Measurements from ENCODE around the gene OR56A4.

The OR56A4 gene

GRCh38 chr11:6030708-6031405 lies 24.1 kb upstream of the OR56A4 start, which contains the start of gene OR56A1:
Gene OR56A1, minus strand, starts transcription at chr11:6030758. Its CDS starts 3,066 bp downstream, at chr11:6027692.
- TF ChIP-seq SIN3A (IDR thresholded peaks at IDR 0.05; ENCODE audit: borderline replicate concordance, insufficient read depth, low read length) (no peak), FOXP2 (optimal IDR thresholded peaks at IDR 0.05; ENCODE audit: borderline replicate concordance, extremely low read depth, extremely low read length, insufficient read depth) (no peak), TAF1 (IDR thresholded peaks at IDR 0.05; ENCODE audit: borderline replicate concordance, insufficient read depth, low read length) (no peak), POLR2AphosphoS5 (IDR thresholded peaks at IDR 0.05; ENCODE audit: low read depth, low read length) (no peak)
- TF ChIP-seq, protein P1, sequence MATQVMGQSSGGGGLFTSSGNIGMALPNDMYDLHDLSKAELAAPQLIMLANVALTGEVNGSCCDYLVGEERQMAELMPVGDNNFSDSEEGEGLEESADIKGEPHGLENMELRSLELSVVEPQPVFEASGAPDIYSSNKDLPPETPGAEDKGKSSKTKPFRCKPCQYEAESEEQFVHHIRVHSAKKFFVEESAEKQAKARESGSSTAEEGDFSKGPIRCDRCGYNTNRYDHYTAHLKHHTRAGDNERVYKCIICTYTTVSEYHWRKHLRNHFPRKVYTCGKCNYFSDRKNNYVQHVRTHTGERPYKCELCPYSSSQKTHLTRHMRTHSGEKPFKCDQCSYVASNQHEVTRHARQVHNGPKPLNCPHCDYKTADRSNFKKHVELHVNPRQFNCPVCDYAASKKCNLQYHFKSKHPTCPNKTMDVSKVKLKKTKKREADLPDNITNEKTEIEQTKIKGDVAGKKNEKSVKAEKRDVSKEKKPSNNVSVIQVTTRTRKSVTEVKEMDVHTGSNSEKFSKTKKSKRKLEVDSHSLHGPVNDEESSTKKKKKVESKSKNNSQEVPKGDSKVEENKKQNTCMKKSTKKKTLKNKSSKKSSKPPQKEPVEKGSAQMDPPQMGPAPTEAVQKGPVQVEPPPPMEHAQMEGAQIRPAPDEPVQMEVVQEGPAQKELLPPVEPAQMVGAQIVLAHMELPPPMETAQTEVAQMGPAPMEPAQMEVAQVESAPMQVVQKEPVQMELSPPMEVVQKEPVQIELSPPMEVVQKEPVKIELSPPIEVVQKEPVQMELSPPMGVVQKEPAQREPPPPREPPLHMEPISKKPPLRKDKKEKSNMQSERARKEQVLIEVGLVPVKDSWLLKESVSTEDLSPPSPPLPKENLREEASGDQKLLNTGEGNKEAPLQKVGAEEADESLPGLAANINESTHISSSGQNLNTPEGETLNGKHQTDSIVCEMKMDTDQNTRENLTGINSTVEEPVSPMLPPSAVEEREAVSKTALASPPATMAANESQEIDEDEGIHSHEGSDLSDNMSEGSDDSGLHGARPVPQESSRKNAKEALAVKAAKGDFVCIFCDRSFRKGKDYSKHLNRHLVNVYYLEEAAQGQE (IDR thresholded peaks at IDR 0.05; ENCODE audit: insufficient read depth in 1 of 2, low read depth in 2 of 2, low read length in 2 of 2) = no peak

DNA sequence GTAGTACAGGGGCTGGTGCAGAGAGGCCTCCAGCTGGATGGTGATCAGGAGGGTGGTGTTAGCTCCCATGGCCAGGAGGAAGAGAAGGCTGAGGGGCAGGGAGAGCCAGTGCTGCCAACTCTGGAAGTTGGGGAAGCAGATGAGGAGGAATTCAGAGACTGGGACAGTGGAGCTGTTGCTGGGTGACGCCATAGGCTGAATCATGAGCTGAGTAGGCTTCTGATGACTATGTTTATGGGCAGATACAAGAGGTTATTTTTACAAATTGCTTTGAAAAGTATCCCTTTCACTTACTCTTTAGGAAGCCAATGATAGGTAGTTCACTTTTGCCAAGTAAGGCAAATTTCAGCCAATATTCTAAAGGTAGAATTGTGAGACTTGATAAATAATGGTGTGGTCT lies 20.8 kb upstream of the OR56A4 start:
- TF ChIP-seq, protein P1 (IDR thresholded peaks at IDR 0.05; ENCODE audit: insufficient read depth in 1 of 2, low read depth in 2 of 2, low read length in 2 of 2) = no peak

DNA sequence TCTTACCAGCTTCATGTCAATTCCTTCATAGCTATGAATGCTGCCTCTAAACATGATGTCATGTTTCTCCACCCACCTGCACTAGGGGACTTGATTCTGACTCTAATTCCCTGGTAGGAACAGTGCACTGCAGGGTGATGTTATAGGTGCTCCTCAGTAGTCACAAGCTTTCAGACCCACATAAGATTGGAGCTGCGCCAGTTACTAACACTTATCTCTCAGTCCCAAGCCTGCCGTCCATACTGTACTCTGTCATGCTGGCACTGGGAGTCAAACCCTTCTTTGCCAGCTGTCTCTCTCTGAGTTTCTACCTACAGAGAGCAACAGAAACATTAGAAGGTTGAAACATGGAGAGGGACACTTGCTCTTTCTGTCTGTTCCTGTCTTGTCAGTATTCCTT lies 18.3 kb upstream of the OR56A4 start:
- no peak for TF ChIP-seq SIN3A (IDR thresholded peaks at IDR 0.05; ENCODE audit: borderline replicate concordance, insufficient read depth, low read length)
- no peak for TF ChIP-seq POLR2AphosphoS5 (IDR thresholded peaks at IDR 0.05; ENCODE audit: low read depth, low read length)
- no peak for TF ChIP-seq TAF1 (IDR thresholded peaks at IDR 0.05; ENCODE audit: borderline replicate concordance, insufficient read depth, low read length)
- TF ChIP-seq, protein P1 (IDR thresholded peaks at IDR 0.05; ENCODE audit: insufficient read depth in 1 of 2, low read depth in 2 of 2, low read length in 2 of 2) = no peak
- TF ChIP-seq FOXP2 (optimal IDR thresholded peaks at IDR 0.05; ENCODE audit: borderline replicate concordance, extremely low read depth, extremely low read length, insufficient read depth) = no peak

DNA sequence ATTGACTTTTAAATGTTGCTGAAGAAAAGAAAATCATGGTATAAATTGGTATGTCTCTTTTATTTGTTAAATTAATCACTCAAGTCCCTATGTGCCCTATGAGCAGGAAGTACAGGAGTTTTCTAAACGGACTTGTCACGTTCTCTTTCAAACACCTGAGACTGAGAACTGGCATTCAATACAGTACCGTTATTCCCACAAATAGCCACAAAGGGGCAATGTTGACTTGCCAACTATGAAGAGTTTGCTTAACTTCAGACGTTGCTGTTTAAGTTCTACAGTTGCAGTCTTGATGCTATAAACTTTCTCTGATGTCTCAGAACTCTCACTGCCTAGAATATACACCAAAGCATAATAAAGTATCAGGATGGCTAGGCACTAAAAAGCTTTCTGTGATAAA lies 16.2 kb upstream of the OR56A4 start:
- no peak for TF ChIP-seq SIN3A (IDR thresholded peaks at IDR 0.05; ENCODE audit: borderline replicate concordance, insufficient read depth, low read length)
- TF ChIP-seq, protein P1 (IDR thresholded peaks at IDR 0.05; ENCODE audit: insufficient read depth in 1 of 2, low read depth in 2 of 2, low read length in 2 of 2) = no peak
- no peak for TF ChIP-seq FOXP2 (optimal IDR thresholded peaks at IDR 0.05; ENCODE audit: borderline replicate concordance, extremely low read depth, extremely low read length, insufficient read depth)
- TF ChIP-seq TAF1 (IDR thresholded peaks at IDR 0.05; ENCODE audit: borderline replicate concordance, insufficient read depth, low read length) = no peak
- no peak for TF ChIP-seq POLR2AphosphoS5 (IDR thresholded peaks at IDR 0.05; ENCODE audit: low read depth, low read length)

GRCh38 chr11:6013042-6013441 lies 6.3 kb upstream of the OR56A4 start:
- TF ChIP-seq SIN3A (IDR thresholded peaks at IDR 0.05; ENCODE audit: borderline replicate concordance, insufficient read depth, low read length) (no peak), FOXP2 (optimal IDR thresholded peaks at IDR 0.05; ENCODE audit: borderline replicate concordance, extremely low read depth, extremely low read length, insufficient read depth) (no peak), TAF1 (IDR thresholded peaks at IDR 0.05; ENCODE audit: borderline replicate concordance, insufficient read depth, low read length) (no peak), POLR2AphosphoS5 (IDR thresholded peaks at IDR 0.05; ENCODE audit: low read depth, low read length) (no peak)
- TF ChIP-seq, protein P1 (IDR thresholded peaks at IDR 0.05; ENCODE audit: insufficient read depth in 1 of 2, low read depth in 2 of 2, low read length in 2 of 2) = no peak
